Astrocyte of the spinal cord (primary cell): ENCODE results near the gene SV2A.
"Not testable (repeated sequence)": the region's sequence is repeated elsewhere in the genome, so short reads cannot be mapped to it uniquely, and the experiment has no call there.

Source experiments
- DNase-seq: peaks from one replicate; pipeline ENCODE4 v3.0.0; 2011; ENCODE audit warnings: low read depth, low spot score
- H3K4me3 ChIP-seq: 2 replicates; pipeline ENCODE4 v1.5.1; 2011; ENCODE audit warnings: low read depth, mild to moderate bottlenecking, low read length, moderate library complexity
- CTCF ChIP-seq: IDR thresholded peaks from 2 replicates; pipeline ENCODE4 v1.5.1; 2012; ENCODE audit warnings: low read depth, mild to moderate bottlenecking, low read length, inconsistent platforms
- in situ Hi-C: cut with HindIII; loops from 2 replicates; pipeline ENCODE4 v1.10.0; 2017; ENCODE audit warnings: low sequenced_read_pairs

Gene SV2A

GRCh38 chr1:149888247-149888998 lies 29.2 kb downstream of the SV2A start:
- peak; percentile 69 for TF ChIP-seq CTCF
- in situ Hi-C loops: no loop called here
- DNase-seq: peak; percentile 94
- peak overlapping the region; percentile 85 for H3K4me3 ChIP-seq

GRCh38 chr1:149887456-149888246 lies 30.0 kb downstream of the SV2A start:
- TF ChIP-seq CTCF: no peak
- in situ Hi-C loops: no loop called here
- peak; percentile 99 for DNase-seq
- H3K4me3 ChIP-seq: peak overlapping the region; percentile 85

GRCh38 chr1:149887196-149887455 lies 30.5 kb downstream of the SV2A start:
- DNase-seq, in situ Hi-C loops: not testable (repeated sequence)
- H3K4me3 ChIP-seq: peak overlapping the region; percentile 85

- peak; percentile 99 for DNase-seq
- H3K4me3 ChIP-seq: peak overlapping the region; percentile 85
- no peak for TF ChIP-seq CTCF
- in situ Hi-C loops: no loop called here
Measured at GRCh38 chr1:149886396-149887195, 31.0 kb downstream of the SV2A start.

- in situ Hi-C loops, DNase-seq: not testable (repeated sequence)
- peak overlapping the region; percentile 85 for H3K4me3 ChIP-seq
Measured at GRCh38 chr1:149886121-149886395, 31.6 kb downstream of the SV2A start.

- in situ Hi-C loops: no loop called here
- peak; percentile 90 for DNase-seq
- TF ChIP-seq CTCF: no peak
- H3K4me3 ChIP-seq: peak overlapping the region; percentile 85
Measured at GRCh38 chr1:149885339-149886120, 32.1 kb downstream of the SV2A start.
